Endodermal cell (in vitro differentiated cells): ENCODE data around the gene TSPAN33. TPM values are rescaled to one million over a fixed set of nuclear protein-coding genes. Genes with fewer than 3 reads are reported as not detected.

Experiments used
- DNase-seq: peaks from one replicate; pipeline ENCODE4 v3.0.0-alpha.2; 2017
- H3K27ac ChIP-seq: 2 replicates; pipeline ENCODE4 v1.5.1; 2013; ENCODE audit warnings: mild to moderate bottlenecking, low read depth, low read length, moderate library complexity
- H3K27me3 ChIP-seq: 2 replicates; pipeline ENCODE4 v1.6.1; 2013; ENCODE audit warnings: mild to moderate bottlenecking, low read length, moderate library complexity; ENCODE audit not compliant: insufficient read depth, control insufficient read depth, poor library complexity, severe bottlenecking
- H3K36me3 ChIP-seq: 2 replicates; pipeline ENCODE4 v1.7.0; 2013; ENCODE audit warnings: mild to moderate bottlenecking, low read length, moderate library complexity; ENCODE audit not compliant: control insufficient read depth, insufficient read depth
- H3K4me1 ChIP-seq: one replicate; pipeline ENCODE4 v1.7.0; 2013; ENCODE audit warnings: low read length; ENCODE audit not compliant: control insufficient read depth, insufficient read depth
- H3K4me3 ChIP-seq: 2 replicates; pipeline ENCODE4 v1.5.1; 2013; ENCODE audit warnings: mild to moderate bottlenecking, low read length, moderate library complexity
- H3K9ac ChIP-seq: 2 replicates; pipeline ENCODE4 v1.6.1; 2013; ENCODE audit warnings: mild to moderate bottlenecking, low read length, moderate library complexity; ENCODE audit not compliant: poor library complexity, severe bottlenecking; ENCODE audit errors: extremely low read depth
- H3K9me3 ChIP-seq: 2 replicates; pipeline ENCODE4 v1.6.1; 2013; ENCODE audit warnings: mild to moderate bottlenecking, low read length, moderate library complexity; ENCODE audit not compliant: control insufficient read depth
- H3K27ac Mint-ChIP-seq: 2 replicates; pipeline ENCODE4 v1.8.0; 2020; ENCODE audit warnings: mixed read lengths
- H3K27me3 Mint-ChIP-seq: 2 replicates; pipeline ENCODE4 v1.8.0; 2021; ENCODE audit warnings: mild to moderate bottlenecking, mixed read lengths; ENCODE audit not compliant: insufficient read depth
- H3K36me3 Mint-ChIP-seq: 2 replicates; pipeline ENCODE4 v1.8.0; 2020; ENCODE audit warnings: low read depth, mixed read lengths
- H3K4me1 Mint-ChIP-seq: 2 replicates; pipeline ENCODE4 v1.8.0; 2020; ENCODE audit warnings: mixed read lengths
- H3K4me3 Mint-ChIP-seq: 2 replicates; pipeline ENCODE4 v1.8.0; 2020; ENCODE audit warnings: mild to moderate bottlenecking, moderate library complexity, mixed read lengths
- H3K9me3 Mint-ChIP-seq: 2 replicates; pipeline ENCODE4 v1.8.0; 2020; ENCODE audit warnings: mild to moderate bottlenecking, mixed read lengths
- WGBS, 2 experiments: methylation state at CpG; one replicate each; pipeline versions ENCODE4 v1.1.5 to v1.1.7; 2013; ENCODE audit warnings: missing lambda C conversion rate in 2 of 2, mixed read lengths in 1 of 2; ENCODE audit not compliant: insufficient coverage in 1 of 2, insufficient read length in 1 of 2; 5-methylcytosine and 5-hydroxymethylcytosine counted together
- total RNA-seq, 2 donors: library from RNA; stranded (reverse); fragmentation: NEBNext Ultra II Directional in 1 of 2; extraction: Animal tissue kit (Norgen Biotek cat#: 25700) in 1 of 2; gene quantifications; 2 replicates in 1 of 2; 3 replicates in 1 of 2; pipeline ENCODE4 v1.2.1, GENCODE V29; 2021
- TF ChIP-seq, protein P1 (sequence below): fragments of 200-600 bp; sonication (generic); conservative IDR thresholded peaks from 2 replicates; pipeline ENCODE4 v1.5.0; 2021; ENCODE audit warnings: antibody characterized with exemption, mild to moderate bottlenecking

The TSPAN33 gene
- total RNA-seq, 2 donors from 2014 or later: 33.2 to 35.6 TPM

DNA sequence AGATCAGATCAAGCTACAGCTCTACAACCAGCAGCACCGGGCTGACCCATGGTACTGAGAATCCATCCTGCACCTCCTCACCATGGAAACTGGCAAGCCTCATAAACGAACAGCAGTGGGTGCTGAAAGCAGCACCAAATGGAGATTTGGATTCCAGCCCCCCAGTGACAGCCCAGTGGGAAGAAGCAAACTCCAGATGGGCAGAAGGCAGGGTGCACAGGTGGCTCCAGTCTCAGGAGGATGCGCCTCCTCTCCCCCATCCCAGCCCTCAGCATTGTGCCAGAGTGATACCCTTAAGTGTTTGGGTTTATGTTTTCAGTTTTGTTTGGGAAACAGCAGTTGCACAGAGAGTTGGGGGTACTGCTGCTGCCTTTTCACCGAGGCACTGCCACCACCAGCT, 23.3 kb downstream of the TSPAN33 start:
- Histone ChIP-seq H3K4me1 (peaks cover 7% of the 10 kb centered on the region), H3K36me3 (peaks cover 6% of the 10 kb centered on the region), H3K9me3 (no peaks in the 10 kb centered on the region), H3K27ac (no peak overlapping the region), H3K27me3 (peaks cover 4% of the 10 kb centered on the region), H3K9ac (no peak overlapping the region), H3K4me3 (no peak overlapping the region)
- WGBS, 2 experiments: 86 to 88% methylated on average over 3 to 4 of the region's 4 CpGs
- Mint-ChIP-seq H3K4me3 (peak overlapping the region; percentile 51), H3K4me1 (peaks cover 25% of the 10 kb centered on the region), H3K9me3 (no peaks in the 10 kb centered on the region), H3K36me3 (peaks cover 17% of the 10 kb centered on the region), H3K27me3 (no peaks in the 10 kb centered on the region), H3K27ac (no peak overlapping the region)
- DNase-seq: peak; percentile 30
- TF ChIP-seq, protein P1, sequence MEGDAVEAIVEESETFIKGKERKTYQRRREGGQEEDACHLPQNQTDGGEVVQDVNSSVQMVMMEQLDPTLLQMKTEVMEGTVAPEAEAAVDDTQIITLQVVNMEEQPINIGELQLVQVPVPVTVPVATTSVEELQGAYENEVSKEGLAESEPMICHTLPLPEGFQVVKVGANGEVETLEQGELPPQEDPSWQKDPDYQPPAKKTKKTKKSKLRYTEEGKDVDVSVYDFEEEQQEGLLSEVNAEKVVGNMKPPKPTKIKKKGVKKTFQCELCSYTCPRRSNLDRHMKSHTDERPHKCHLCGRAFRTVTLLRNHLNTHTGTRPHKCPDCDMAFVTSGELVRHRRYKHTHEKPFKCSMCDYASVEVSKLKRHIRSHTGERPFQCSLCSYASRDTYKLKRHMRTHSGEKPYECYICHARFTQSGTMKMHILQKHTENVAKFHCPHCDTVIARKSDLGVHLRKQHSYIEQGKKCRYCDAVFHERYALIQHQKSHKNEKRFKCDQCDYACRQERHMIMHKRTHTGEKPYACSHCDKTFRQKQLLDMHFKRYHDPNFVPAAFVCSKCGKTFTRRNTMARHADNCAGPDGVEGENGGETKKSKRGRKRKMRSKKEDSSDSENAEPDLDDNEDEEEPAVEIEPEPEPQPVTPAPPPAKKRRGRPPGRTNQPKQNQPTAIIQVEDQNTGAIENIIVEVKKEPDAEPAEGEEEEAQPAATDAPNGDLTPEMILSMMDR: no peak

- no peak overlapping the region for H3K9ac ChIP-seq
- Mint-ChIP-seq H3K9me3 (no peaks in the 10 kb centered on the region), H3K4me1 (peaks cover 25% of the 10 kb centered on the region), H3K27me3 (no peaks in the 10 kb centered on the region), H3K4me3 (peak overlapping the region; percentile 51), H3K27ac (peak overlapping the region; percentile 80), H3K36me3 (peaks cover 17% of the 10 kb centered on the region)
- H3K27me3 ChIP-seq: peaks cover 4% of the 10 kb centered on the region
- H3K4me1 ChIP-seq: peaks cover 7% of the 10 kb centered on the region
- H3K4me3 ChIP-seq: no peak overlapping the region
- H3K36me3 ChIP-seq: peaks cover 6% of the 10 kb centered on the region
- 60% methylated on average over 15 to 20 of the region's 20 CpGs for WGBS, 2 experiments
- no peak overlapping the region for H3K27ac ChIP-seq
- TF ChIP-seq, protein P1: no peak
- H3K9me3 ChIP-seq: no peaks in the 10 kb centered on the region
- DNase-seq: peak; percentile 71
Measured at GRCh38 chr7:129168231-129169021, 23.9 kb downstream of the TSPAN33 start.

GRCh38 chr7:129169171-129169671, 24.7 kb downstream of the TSPAN33 start:
- no peaks in the 10 kb centered on the region for H3K9me3 ChIP-seq
- TF ChIP-seq, protein P1: no peak
- peak overlapping the region; percentile 87 for H3K27ac Mint-ChIP-seq
- H3K27me3 Mint-ChIP-seq: peaks cover 2% of the 10 kb centered on the region
- peak; percentile 83 for DNase-seq
- peaks cover 1% of the 10 kb centered on the region for H3K9me3 Mint-ChIP-seq
- H3K4me1 Mint-ChIP-seq: peaks cover 25% of the 10 kb centered on the region
- peaks cover 7% of the 10 kb centered on the region for H3K4me1 ChIP-seq
- peaks cover 4% of the 10 kb centered on the region for H3K27me3 ChIP-seq
- peak overlapping the region; percentile 41 for H3K9ac ChIP-seq
- H3K4me3 Mint-ChIP-seq: peak overlapping the region; percentile 51
- peak overlapping the region; percentile 49 for H3K4me3 ChIP-seq
- peak overlapping the region; percentile 5 for H3K27ac ChIP-seq
- peaks cover 16% of the 10 kb centered on the region for H3K36me3 Mint-ChIP-seq
- peaks cover 6% of the 10 kb centered on the region for H3K36me3 ChIP-seq
- 13 to 18% methylated on average over 24 to 47 of the region's 47 CpGs for WGBS, 2 experiments
